ENCODE data around the gene GPR137B.
A peak's percentile ranks its signal among the peaks of the same experiment; 100 is the strongest.
"Not testable (repeated sequence)": the region's sequence is repeated elsewhere in the genome, so short reads cannot be mapped to it uniquely, and the experiment has no call there.

GPR137B gene

GRCh38 chr1:236181059-236181458, 38.7 kb downstream of the GPR137B start:
- H3K4me3 ChIP-seq (ENCODE audit: low read length), result no peak overlapping the region
- no peak for TF ChIP-seq CTCF (conservative IDR thresholded peaks at IDR 0.05; ENCODE audit: low read length)
- peak; percentile 18 for DNase-seq (ENCODE audit: low read depth)

- TF ChIP-seq CTCF (conservative IDR thresholded peaks at IDR 0.05; ENCODE audit: low read length), result no peak
- DNase-seq (ENCODE audit: low read depth), result no peak
- H3K4me3 ChIP-seq (ENCODE audit: low read length), result no peak overlapping the region
Observed at GRCh38 chr1:236185687-236186086, 43.3 kb downstream of the GPR137B start.

GRCh38 chr1:236186471-236186870, 44.1 kb downstream of the GPR137B start:
- DNase-seq (ENCODE audit: low read depth); H3K4me3 ChIP-seq (ENCODE audit: low read length): not testable (repeated sequence)

- H3K4me3 ChIP-seq (ENCODE audit: low read length); DNase-seq (ENCODE audit: low read depth): not testable (repeated sequence)
Observed at GRCh38 chr1:236188084-236188483, 45.7 kb downstream of the GPR137B start.

- no peak overlapping the region for H3K4me3 ChIP-seq (ENCODE audit: low read length)
- no peak for DNase-seq (ENCODE audit: low read depth)
- no peak for TF ChIP-seq CTCF (conservative IDR thresholded peaks at IDR 0.05; ENCODE audit: low read length)
Observed at GRCh38 chr1:236193184-236193583, 50.8 kb downstream of the GPR137B start.

GRCh38 chr1:236200925-236201324, 58.6 kb downstream of the GPR137B start:
- TF ChIP-seq CTCF (conservative IDR thresholded peaks at IDR 0.05; ENCODE audit: low read length), result no peak
- DNase-seq (ENCODE audit: low read depth), result no peak
- H3K4me3 ChIP-seq (ENCODE audit: low read length), result no peak overlapping the region

- TF ChIP-seq CTCF (conservative IDR thresholded peaks at IDR 0.05; ENCODE audit: low read length), result no peak
- no peak for DNase-seq (ENCODE audit: low read depth)
- no peak overlapping the region for H3K4me3 ChIP-seq (ENCODE audit: low read length)
Observed at GRCh38 chr1:236201786-236202185, 59.4 kb downstream of the GPR137B start.

- TF ChIP-seq CTCF (conservative IDR thresholded peaks at IDR 0.05; ENCODE audit: low read length), result no peak
- DNase-seq (ENCODE audit: low read depth), result no peak
- no peak overlapping the region for H3K4me3 ChIP-seq (ENCODE audit: low read length)
Observed at GRCh38 chr1:236204039-236204438, 61.7 kb downstream of the GPR137B start.

Data from AG10803 (cell line).